MG63 (cell line): ENCODE results near the gene PDE3A. TPM values are rescaled to one million over a fixed set of nuclear protein-coding genes. Genes with fewer than 3 reads are reported as not detected.
A peak's percentile ranks its signal among the peaks of the same experiment; 100 is the strongest.

Source experiments
- DNase-seq: peaks from one replicate; pipeline ENCODE4 v3.0.0-alpha.2; 2020
- H3K27me3 ChIP-seq: fragments of 250-450 bp; sonication (Bioruptor Pico); 2 replicates; pipeline ENCODE4 v1.5.1; 2020; ENCODE audit warnings: mild to moderate bottlenecking, moderate library complexity
- H3K36me3 ChIP-seq: fragments of 250-450 bp; sonication (Bioruptor Pico); 2 replicates; pipeline ENCODE4 v1.5.1; 2020; ENCODE audit warnings: mild to moderate bottlenecking, moderate library complexity
- H3K4me3 ChIP-seq: fragments of 250-450 bp; sonication (Bioruptor Pico); 2 replicates; pipeline ENCODE4 v1.5.1; 2020; ENCODE audit warnings: mild to moderate bottlenecking, moderate library complexity
- H3K9me3 ChIP-seq: fragments of 250-450 bp; sonication (Bioruptor Pico); 2 replicates; pipeline ENCODE4 v1.5.1; 2020; ENCODE audit warnings: mild to moderate bottlenecking, moderate library complexity
- total RNA-seq: library from RNA; depleted of rRNA; stranded (reverse); fragments of >200 nt; shearing (Covaris generic); gene quantifications from 2 replicates; pipeline ENCODE4 v1.2.3, GENCODE V29; 2014; ENCODE audit warnings: low replicate concordance

The PDE3A gene
- total RNA-seq, 1 experiment from 2014 or later = 0.03 TPM

DNA sequence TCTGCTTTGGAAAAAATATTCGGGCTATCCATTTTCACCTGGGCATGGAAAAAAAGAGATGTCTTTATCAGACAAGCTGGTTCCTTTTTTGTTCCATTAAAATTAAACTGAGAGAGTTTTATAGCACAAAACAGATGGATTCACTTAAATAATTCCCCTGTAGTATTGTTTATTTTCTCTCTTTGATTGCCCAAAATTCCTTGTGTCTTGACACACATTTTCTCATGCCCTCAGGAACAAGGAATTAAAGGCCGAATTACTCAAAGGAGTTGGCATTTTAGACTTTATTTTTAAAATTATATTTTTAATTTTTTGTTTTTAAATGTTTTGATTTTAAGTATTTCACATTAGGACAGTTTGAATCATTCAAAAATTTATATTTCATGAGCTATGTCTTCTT is 257.2 kb downstream of the PDE3A start:
- Histone ChIP-seq H3K9me3 (no peaks in the 10 kb centered on the region), H3K36me3 (no peaks in the 10 kb centered on the region), H3K27me3 (no peaks in the 10 kb centered on the region), H3K4me3 (no peak overlapping the region)
- no peak for DNase-seq

DNA sequence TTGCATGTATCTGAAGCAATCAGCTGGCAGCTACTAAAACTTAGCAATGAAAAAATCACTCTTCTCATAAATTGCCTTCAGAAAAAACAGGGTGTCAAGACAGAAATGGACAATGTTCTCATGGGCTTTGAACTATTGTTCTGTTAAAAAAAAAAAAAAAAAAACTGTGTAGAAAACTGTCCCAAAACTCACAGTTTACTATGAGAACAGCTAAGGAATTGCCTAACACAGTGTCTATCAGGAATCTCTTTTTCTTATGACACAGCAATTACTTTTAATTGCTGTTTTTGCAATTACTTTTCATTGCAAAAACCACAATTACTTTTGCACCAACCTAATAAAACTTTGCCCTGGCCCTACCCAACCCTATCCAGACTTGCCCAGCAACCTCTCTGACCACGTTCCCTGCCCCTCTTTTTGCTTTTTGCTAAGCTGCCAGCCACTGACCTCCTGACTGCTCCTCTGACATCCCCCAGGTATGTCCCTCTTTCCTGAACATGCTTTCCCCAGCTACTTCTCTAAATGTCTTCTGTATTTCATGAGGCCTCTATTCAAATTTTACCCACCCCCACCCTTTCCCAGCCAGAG is 258.8 kb downstream of the PDE3A start:
- DNase-seq = no peak
- Histone ChIP-seq H3K27me3 (no peaks in the 10 kb centered on the region), H3K9me3 (no peaks in the 10 kb centered on the region), H3K36me3 (no peaks in the 10 kb centered on the region), H3K4me3 (no peak overlapping the region)

DNA sequence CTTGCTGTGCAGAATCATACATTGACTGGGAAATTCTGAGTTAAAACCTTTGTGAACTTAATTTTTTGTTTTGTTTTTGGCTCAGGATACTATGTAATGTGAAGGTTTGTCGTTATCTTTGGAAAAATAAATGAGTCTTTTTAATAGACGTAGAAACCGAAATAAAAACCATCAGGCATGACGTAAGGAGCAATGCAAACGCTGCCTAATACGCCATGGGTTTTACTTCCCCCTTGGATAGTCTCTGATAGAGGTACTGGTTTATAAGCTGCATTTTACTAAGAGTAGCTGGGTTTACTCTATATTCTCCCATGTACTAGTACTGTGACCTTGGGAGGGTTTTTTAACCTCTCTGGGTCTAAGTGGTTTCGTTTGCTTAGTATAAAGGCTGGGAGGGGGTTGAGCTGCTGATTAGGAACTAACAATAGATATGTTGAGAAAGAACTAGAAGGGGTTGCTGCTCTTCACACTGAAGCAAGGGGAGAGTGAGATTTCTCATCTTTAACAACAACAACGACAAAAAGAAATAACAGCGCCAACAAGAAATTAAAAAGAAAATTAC is 260.0 kb downstream of the PDE3A start:
- Histone ChIP-seq H3K36me3 (no peaks in the 10 kb centered on the region), H3K9me3 (no peaks in the 10 kb centered on the region), H3K4me3 (peak overlapping the region; percentile 2; the same call in 1 of the 2 replicates), H3K27me3 (no peaks in the 10 kb centered on the region)
- no peak for DNase-seq

DNA sequence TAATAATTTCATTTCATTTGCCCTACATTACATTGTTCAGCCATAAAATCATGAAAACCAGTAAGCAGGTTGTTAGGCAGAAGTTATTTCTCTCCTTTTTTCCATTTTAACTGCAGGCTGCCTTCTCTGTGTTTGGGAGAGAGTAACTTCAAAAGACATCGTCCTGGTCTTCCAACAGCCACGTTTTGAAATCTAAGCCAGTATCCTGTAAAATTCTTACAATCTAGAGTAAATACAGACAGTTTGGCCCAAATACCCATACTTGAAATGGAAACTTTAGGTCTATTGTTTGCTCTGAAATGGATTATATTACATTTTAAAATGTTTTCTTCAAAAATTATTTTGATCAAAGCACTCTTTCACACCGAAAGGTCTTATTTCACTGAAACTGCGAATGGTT is 260.7 kb downstream of the PDE3A start:
- no peak for DNase-seq
- Histone ChIP-seq H3K4me3 (no peak overlapping the region; the same call in 1 of the 2 replicates), H3K36me3 (no peaks in the 10 kb centered on the region), H3K9me3 (no peaks in the 10 kb centered on the region), H3K27me3 (no peaks in the 10 kb centered on the region)

DNA sequence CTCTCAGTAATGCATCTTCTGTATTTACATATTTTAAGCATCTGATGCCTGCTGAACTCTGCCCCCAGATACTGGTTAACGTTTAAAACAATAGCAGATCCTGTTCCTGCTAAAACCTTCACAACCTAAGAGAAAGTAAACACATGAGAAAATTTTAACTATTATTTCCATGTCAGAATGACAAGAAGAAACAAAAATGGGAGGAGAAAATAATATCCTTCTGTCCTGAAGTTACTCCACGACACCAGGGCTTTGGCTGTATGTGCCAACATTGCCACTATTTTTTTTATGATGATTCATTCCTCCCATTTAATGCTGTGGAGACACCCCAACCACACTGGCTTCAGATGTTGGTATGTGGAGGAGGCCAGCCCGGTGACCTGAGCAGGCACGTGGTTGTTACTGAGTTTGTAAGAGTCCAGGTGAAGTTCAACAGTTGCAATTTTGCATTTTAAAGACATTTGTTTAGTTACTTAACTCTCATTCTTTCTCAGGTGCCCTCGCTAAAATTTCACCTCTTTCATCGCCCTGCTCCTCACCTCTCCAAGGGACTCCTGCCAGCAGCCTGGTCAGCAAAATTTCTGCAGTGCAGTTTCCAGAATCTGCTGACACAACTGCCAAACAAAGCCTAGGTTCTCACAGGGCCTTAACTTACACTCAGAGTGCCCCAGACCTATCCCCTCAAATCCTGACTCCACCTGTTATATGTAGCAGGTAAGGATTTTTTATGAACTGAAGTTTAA is 261.2 kb downstream of the PDE3A start:
- peak; percentile 38 for DNase-seq
- H3K27me3 ChIP-seq = no peaks in the 10 kb centered on the region
- H3K4me3 ChIP-seq = no peak overlapping the region
- no peaks in the 10 kb centered on the region for H3K9me3 ChIP-seq
- no peaks in the 10 kb centered on the region for H3K36me3 ChIP-seq

DNA sequence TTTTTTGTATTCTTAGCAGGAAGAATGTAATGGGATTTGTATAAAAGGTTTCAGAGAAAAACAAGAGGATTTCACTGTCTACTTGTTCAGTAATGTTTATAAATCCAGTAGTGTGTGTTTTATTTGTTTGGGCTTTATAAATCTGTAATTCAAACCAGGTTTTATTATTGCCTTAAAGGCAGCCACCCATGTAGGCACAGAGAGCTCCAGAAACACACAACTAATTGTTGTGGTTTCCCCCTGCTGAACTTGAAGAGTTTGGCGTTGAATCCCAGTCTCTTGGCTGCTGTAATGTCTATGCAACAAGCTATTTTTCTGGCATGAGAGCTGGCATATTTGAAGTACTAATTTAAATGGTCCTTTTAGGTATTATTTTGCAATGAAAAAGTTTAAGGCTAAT is 263.4 kb downstream of the PDE3A start:
- Histone ChIP-seq H3K4me3 (no peak overlapping the region), H3K9me3 (no peaks in the 10 kb centered on the region), H3K27me3 (no peaks in the 10 kb centered on the region), H3K36me3 (no peaks in the 10 kb centered on the region)
- DNase-seq = peak; percentile 44

DNA sequence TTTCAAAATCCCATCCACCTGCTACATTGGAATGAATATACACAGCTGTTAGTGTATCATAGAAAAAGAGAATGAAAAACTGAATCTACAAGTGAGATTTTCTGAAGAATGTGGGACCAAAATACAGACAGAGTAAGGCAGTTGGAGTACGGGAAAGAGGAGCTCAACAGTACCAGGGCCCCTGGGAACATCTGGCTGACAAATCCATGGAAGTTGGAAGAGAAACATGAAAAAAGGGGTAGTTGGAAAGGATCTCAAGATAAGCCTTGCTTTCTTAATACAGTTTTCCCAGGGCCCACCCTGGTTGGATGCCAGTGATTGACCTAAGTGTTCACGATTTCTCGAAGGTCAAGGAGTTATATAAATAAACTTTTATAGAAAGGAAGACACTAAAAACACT is 272.8 kb downstream of the PDE3A start:
- Histone ChIP-seq H3K9me3 (no peaks in the 10 kb centered on the region), H3K36me3 (no peaks in the 10 kb centered on the region), H3K27me3 (no peaks in the 10 kb centered on the region), H3K4me3 (no peak overlapping the region)
- DNase-seq = no peak

DNA sequence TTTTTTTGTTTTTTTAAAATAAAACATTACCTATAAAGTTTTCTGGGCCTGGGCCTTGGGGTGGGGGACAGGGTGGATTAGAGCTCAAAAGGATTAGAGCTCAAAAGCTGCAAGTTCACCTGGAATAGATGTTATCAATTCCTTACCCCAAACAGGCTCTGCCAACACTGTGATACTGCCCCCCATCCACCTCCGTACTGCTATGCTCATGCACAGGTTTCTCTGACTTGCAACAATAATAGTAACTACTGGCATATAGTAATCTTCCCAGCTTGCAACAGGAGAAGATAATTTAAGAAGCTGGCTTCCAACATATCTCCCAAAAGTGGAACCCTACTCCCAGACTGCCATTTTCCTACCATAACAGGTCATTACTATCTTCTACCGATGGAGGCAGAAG is 275.5 kb downstream of the PDE3A start:
- H3K4me3 ChIP-seq = no peak overlapping the region
- no peaks in the 10 kb centered on the region for H3K36me3 ChIP-seq
- DNase-seq = no peak
- H3K9me3 ChIP-seq = no peaks in the 10 kb centered on the region
- no peaks in the 10 kb centered on the region for H3K27me3 ChIP-seq

DNA sequence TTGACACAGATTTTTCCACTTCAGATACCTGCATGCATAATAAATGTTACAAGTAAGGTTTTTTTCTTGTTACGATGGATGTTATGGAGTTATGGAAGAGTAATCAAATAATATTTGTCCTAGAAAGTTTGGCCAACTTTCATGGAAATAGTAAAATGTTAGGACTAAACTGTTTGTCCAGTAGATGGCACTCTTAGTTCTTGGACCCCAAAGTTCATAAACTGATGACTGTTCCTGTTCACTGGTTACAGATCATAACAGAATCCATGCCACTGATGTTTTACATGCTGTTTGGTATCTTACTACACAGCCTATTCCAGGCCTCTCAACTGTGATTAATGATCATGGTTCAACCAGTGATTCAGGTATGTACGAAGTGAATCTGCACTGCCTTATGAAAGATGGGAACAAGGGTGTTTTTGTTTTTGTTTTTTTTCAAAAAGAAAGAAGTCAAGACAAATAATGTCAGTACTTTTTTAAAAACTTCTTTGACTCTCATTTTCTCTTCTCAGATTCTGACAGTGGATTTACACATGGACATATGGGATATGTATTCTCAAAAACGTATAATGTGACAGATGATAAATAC is 278.0 kb downstream of the PDE3A start:
- no peak for DNase-seq
- no peak overlapping the region for H3K4me3 ChIP-seq
- H3K27me3 ChIP-seq = no peaks in the 10 kb centered on the region
- no peaks in the 10 kb centered on the region for H3K36me3 ChIP-seq
- no peaks in the 10 kb centered on the region for H3K9me3 ChIP-seq

DNA sequence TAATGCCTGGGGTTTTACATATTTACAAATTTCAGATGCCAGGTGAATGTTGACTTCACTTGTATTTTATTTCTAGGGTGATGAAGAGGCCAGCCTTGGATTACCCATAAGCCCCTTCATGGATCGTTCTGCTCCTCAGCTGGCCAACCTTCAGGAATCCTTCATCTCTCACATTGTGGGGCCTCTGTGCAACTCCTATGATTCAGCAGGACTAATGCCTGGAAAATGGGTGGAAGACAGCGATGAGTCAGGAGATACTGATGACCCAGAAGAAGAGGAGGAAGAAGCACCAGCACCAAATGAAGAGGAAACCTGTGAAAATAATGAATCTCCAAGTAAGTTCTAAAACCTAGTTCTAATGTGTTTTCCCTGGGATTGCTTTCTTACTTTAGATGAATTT is 285.5 kb downstream of the PDE3A start:
- no peak for DNase-seq

DNA sequence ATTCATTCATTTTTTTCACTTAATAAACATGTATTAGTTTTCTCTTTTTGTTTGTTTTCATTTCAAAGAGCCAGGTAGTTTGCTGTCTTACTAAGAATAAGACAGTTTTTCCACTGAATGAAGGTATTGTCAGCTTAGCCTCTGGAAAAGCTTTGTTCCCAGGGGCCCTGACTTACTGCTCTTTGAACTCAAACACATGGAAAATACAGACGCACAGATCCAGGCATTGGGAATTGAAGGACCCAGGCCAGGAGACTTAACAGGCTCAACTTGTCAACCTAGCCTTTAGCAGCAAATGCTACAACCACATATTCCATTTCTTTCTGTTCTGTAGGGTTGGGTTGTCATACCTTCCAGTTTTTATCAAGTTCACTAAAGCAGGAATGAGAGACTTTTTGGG is 288.3 kb downstream of the PDE3A start:
- Histone ChIP-seq H3K9me3 (peaks cover 13% of the 10 kb centered on the region), H3K36me3 (no peaks in the 10 kb centered on the region), H3K27me3 (no peaks in the 10 kb centered on the region), H3K4me3 (no peak overlapping the region)
- DNase-seq = no peak

More for the DNA sequence above, 285.5 kb downstream of the PDE3A start:
- H3K9me3 ChIP-seq = no peaks in the 10 kb centered on the region
- no peak overlapping the region for H3K4me3 ChIP-seq
- H3K36me3 ChIP-seq = no peaks in the 10 kb centered on the region
- no peaks in the 10 kb centered on the region for H3K27me3 ChIP-seq

DNA sequence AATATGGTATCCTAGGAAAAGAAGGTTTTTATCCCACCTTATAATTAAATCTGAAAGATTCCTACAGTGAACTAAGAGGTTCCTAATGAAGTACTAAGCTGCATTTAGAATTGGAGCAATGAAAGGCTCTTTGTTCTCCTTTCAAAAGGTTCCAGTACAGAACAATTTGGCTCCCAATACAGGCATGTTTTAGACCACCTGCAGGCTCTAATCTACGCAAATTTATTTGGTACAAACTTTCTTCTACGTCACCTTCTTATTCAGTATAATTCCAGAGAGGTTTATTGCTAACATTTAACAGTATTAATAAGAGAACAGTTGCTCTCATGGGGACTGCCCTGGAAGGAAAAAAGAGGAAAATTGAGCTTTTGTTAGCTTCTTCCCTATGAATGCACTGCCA is 289.2 kb downstream of the PDE3A start:
- Histone ChIP-seq H3K27me3 (no peaks in the 10 kb centered on the region), H3K36me3 (no peaks in the 10 kb centered on the region), H3K9me3 (peaks cover 13% of the 10 kb centered on the region), H3K4me3 (no peak overlapping the region)
- no peak for DNase-seq

DNA sequence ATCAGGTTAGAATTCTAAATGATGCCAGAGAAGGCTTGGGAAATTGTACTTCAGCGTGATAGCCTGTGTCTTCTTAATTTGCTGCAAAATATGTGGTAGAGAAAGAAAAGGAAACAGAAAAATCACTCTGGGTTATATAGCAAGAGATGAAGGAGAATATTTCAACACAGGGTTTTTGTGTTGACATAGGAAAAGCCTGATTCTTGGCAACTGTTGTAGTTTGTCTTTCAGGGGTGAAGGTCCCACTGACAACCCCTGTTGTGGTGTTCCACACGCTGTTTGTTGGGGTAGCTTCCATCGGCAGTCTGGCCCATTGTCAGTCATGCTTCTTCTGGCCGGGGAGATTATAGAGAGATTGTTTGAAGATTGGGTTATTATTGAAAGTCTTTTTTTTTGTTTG is 313.0 kb downstream of the PDE3A start:
- no peak for DNase-seq
- no peak overlapping the region for H3K4me3 ChIP-seq
- no peaks in the 10 kb centered on the region for H3K9me3 ChIP-seq

DNA sequence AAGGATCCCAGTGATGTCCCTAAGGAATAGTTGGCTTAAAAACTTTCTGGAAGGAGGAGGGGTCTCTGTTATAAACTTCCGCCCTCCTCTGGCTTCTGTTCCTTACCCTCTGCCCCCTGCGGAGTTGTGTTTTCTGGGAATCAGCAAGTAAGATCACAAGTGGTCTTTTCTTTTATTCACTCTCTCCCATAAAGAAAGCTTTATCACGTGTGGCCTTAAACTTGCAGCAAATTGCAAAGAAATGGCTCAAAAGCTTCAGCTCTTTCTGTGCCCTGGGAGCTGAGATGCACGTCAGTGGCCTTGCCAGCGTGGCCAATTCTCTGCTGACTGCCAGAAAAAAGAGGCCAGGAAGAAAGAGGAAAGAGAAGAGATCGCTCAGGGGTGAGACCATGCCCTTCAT is 326.9 kb downstream of the PDE3A start, which contains the start of gene SLCO1C1:
Gene SLCO1C1, plus strand, starts transcription at position 101 of the 400 bp plus-strand sequence. CDS start 4,245 bp downstream, outside the sequence.
- no peaks in the 10 kb centered on the region for H3K36me3 ChIP-seq
- DNase-seq = no peak
- H3K4me3 ChIP-seq = no peak within 1 kb of the TSS
- no peaks in the 10 kb centered on the region for H3K9me3 ChIP-seq
- peaks cover 3% of the 10 kb centered on the region; the same call in 1 of the 2 replicates for H3K27me3 ChIP-seq

More for the DNA sequence above, 313.0 kb downstream of the PDE3A start:
- Histone ChIP-seq H3K36me3 (no peaks in the 10 kb centered on the region), H3K27me3 (no peaks in the 10 kb centered on the region)

DNA sequence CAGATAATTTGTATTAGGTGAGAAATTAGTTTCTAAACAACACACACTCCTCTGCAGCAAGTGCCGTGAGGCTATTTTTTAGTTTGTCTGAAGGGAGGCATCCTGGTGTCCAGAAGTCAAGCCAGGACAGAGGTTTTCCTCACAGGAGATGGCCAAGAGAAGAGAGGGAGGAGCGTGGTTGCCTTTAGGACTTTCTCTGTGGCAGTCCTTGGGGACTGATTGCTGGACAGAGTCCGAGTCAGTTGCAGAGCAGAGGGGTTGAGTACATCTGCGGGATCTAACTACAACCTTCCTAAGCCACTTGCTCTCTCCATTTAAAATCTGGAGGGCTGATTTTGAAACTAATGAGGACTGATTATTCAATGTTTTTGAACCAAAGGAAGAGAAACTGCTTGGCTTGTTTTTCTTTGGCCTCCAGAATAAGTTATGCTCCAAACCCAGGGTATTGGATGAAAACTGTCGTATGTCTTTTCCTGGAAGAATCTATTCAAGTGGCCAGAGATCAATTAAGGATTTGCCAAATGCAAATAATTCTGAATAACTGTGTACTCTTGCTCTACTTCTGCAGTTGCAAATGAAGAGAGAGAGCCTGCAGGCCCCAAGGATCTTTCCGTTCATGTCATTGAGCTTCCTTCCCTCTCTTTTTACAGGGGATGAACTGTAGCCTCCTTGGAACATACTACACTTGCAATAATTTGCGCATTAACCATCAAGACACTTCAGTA is 328.0 kb downstream of the PDE3A start:
- no peaks in the 10 kb centered on the region; the same call in 1 of the 2 replicates for H3K27me3 ChIP-seq
- H3K9me3 ChIP-seq = no peaks in the 10 kb centered on the region
- no peak overlapping the region for H3K4me3 ChIP-seq
- no peaks in the 10 kb centered on the region for H3K36me3 ChIP-seq
- no peak for DNase-seq

DNA sequence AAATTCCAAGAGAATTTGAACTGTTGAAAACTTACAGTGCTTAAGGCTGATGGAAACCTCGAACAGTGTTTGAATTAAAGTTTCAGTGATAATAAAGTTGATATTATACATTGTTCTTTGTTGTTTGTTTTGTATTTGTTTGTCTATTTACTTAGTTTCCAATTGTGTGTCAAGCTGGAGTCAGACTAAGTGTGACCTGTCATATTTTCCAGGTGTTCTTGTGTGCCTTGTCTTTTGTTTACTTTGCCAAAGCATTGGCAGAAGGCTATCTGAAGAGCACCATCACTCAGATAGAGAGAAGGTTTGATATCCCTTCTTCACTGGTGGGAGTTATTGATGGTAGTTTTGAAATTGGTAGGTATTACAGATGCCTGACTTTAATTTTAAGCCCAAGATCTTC is 332.8 kb downstream of the PDE3A start:
- no peaks in the 10 kb centered on the region for H3K36me3 ChIP-seq
- no peak for DNase-seq
- no peak overlapping the region for H3K4me3 ChIP-seq
- no peaks in the 10 kb centered on the region for H3K9me3 ChIP-seq
- no peaks in the 10 kb centered on the region; the same call in 1 of the 2 replicates for H3K27me3 ChIP-seq

DNA sequence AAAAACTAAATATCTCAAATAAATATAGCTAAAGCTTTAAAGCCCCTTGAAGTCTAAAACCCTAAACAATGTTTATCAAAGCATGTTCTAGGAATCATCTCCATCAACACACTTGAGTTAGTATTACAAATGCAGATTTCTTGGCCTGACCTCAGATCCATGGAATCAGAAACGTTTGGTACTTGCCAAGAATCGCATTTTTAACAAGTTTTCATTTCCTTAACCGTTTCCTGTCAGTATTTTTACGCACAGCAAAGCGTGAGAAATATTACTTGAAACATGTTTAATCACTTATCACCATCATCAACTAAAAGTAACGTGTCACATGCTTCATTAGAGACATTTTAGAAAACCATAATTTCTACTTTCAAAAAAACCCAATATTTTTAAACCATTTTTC is 336.5 kb downstream of the PDE3A start:
- Histone ChIP-seq H3K4me3 (no peak overlapping the region), H3K27me3 (no peaks in the 10 kb centered on the region), H3K36me3 (no peaks in the 10 kb centered on the region), H3K9me3 (no peaks in the 10 kb centered on the region)
- DNase-seq = no peak
